ENCODE data around the gene OTOS. TPM values are rescaled to one million over a fixed set of nuclear protein-coding genes. Genes with fewer than 3 reads are reported as not detected.

Gene OTOS
- total and polyA plus RNA-seq, 2 donors (not counting 1 experiment from before 2014, with no cell fraction given), result not detected

- Mint-ChIP-seq H3K4me1 (no peaks in the 10 kb centered on the region), H3K27me3 (peaks cover 11% of the 10 kb centered on the region), H3K9me3 (ENCODE audit: insufficient read depth) (peaks cover 3% of the 10 kb centered on the region), H3K4me3 (no peak overlapping the region), H3K27ac (no peak overlapping the region)
- Histone ChIP-seq H4K20me1 (ENCODE audit: control insufficient read depth, insufficient read depth, low read length, poor library complexity, severe bottlenecking) (no peaks in the 10 kb centered on the region), H3K4me1 (ENCODE audit: control insufficient read depth in 2 of 2, insufficient read depth in 2 of 2, low read length in 2 of 2) (no peaks in the 10 kb centered on the region), H2AFZ (ENCODE audit: insufficient read depth, low read depth, low read length, poor library complexity, severe bottlenecking) (no peak overlapping the region), H3K27ac (ENCODE audit: low read length in 2 of 2) (no peak overlapping the region), H3K4me3 (ENCODE audit: control extremely low read depth in 1 of 5, extremely low read depth in 1 of 5, insufficient read depth in 1 of 5, low read depth in 2 of 5, low read length in 4 of 5) (no peak overlapping the region), H3K36me3 (replicated peaks in 1 of 2; ENCODE audit: control extremely low read depth in 1 of 2, control insufficient read depth in 1 of 2, extremely low read depth in 1 of 2, insufficient read depth in 2 of 2, low read length in 1 of 2) (no peaks in the 10 kb centered on the region), H3K27me3 (replicated peaks in 1 of 4; ENCODE audit: control extremely low read depth in 1 of 4, control insufficient read depth in 3 of 4, insufficient read depth in 4 of 4, low read length in 3 of 4) (peaks cover 0 to 7% (median 0%) of the 10 kb centered on the region in 4 experiments), H3K9ac (ENCODE audit: low read length) (no peak overlapping the region), H3K79me2 (ENCODE audit: control insufficient read depth, insufficient read depth, low read length) (no peaks in the 10 kb centered on the region), H3K4me2 (replicated peaks; ENCODE audit: low read depth, low read length, poor library complexity, severe bottlenecking) (no peak overlapping the region), H3K9me3 (ENCODE audit: control extremely low read depth in 1 of 3, control insufficient read depth in 2 of 3, insufficient read depth in 1 of 3, low read length in 2 of 3) (no peaks in the 10 kb centered on the region)
- no peak for ATAC-seq (ENCODE audit: low read depth)
- ChIA-PET POLR2A (no interaction called here), CTCF (interaction anchor here (0.7 to 2.3 kb wide), 2 partner anchors 10 to 690 kb away, joined by 3 to 13 read pairs; no protein-coding TSS in a partner anchor)
- intact Hi-C loops (cut with micrococcal nuclease), result no loop called here
- DNase-seq, result no peak
- WGBS (ENCODE audit: insufficient coverage), result no CpG with 5 or more reads among the region's 3 CpGs
- no peak for TF ChIP-seq EZH2 (IDR thresholded peaks at IDR 0.05; ENCODE audit: borderline replicate concordance, insufficient read depth, low read depth, low read length, poor library complexity, severe bottlenecking)
- no peak for TF ChIP-seq CTCF (IDR thresholded peaks at IDR 0.05)
Observed at GRCh38 chr2:240153418-240153817, 13.0 kb upstream of the OTOS start.

- no peaks in the 10 kb centered on the region for H4K20me1 ChIP-seq (ENCODE audit: control insufficient read depth, insufficient read depth, low read length, poor library complexity, severe bottlenecking)
- no peaks in the 10 kb centered on the region for H3K36me3 ChIP-seq (replicated peaks in 1 of 2; ENCODE audit: control extremely low read depth in 1 of 2, control insufficient read depth in 1 of 2, extremely low read depth in 1 of 2, insufficient read depth in 2 of 2, low read length in 1 of 2)
- Mint-ChIP-seq H3K27me3 (peaks cover 18% of the 10 kb centered on the region), H3K4me1 (no peaks in the 10 kb centered on the region), H3K9me3 (ENCODE audit: insufficient read depth) (peaks cover 3% of the 10 kb centered on the region), H3K27ac (no peak overlapping the region), H3K4me3 (no peak overlapping the region)
- H3K4me2 ChIP-seq (replicated peaks; ENCODE audit: low read depth, low read length, poor library complexity, severe bottlenecking), result no peak overlapping the region
- intact Hi-C loops (cut with micrococcal nuclease), result no loop called here
- ChIA-PET POLR2A (no interaction called here), CTCF (interaction anchor here (0.7 kb wide), 1 partner anchor 91 kb away, joined by 3 read pairs; no protein-coding TSS in a partner anchor)
- H3K4me1 ChIP-seq (ENCODE audit: control insufficient read depth in 2 of 2, insufficient read depth in 2 of 2, low read length in 2 of 2), result no peaks in the 10 kb centered on the region
- no peak for TF ChIP-seq EZH2 (IDR thresholded peaks at IDR 0.05; ENCODE audit: borderline replicate concordance, insufficient read depth, low read depth, low read length, poor library complexity, severe bottlenecking)
- no peak for TF ChIP-seq CTCF (IDR thresholded peaks at IDR 0.05)
- no peaks in the 10 kb centered on the region for H3K79me2 ChIP-seq (ENCODE audit: control insufficient read depth, insufficient read depth, low read length)
- ATAC-seq (ENCODE audit: low read depth) (no peak), DNase-seq (no peak)
- H3K27me3 ChIP-seq (replicated peaks in 1 of 4; ENCODE audit: control extremely low read depth in 1 of 4, control insufficient read depth in 3 of 4, insufficient read depth in 4 of 4, low read length in 3 of 4), result peaks cover 0 to 7% (median 0%) of the 10 kb centered on the region in 4 experiments
- H3K4me3 ChIP-seq (ENCODE audit: control extremely low read depth in 1 of 5, extremely low read depth in 1 of 5, insufficient read depth in 1 of 5, low read depth in 2 of 5, low read length in 4 of 5), result no peak overlapping the region
- WGBS (ENCODE audit: insufficient coverage), result 70% methylated on average over 9 of the region's 15 CpGs
- H3K27ac ChIP-seq (ENCODE audit: low read length in 2 of 2), result no peak overlapping the region
- no peak overlapping the region for H2AFZ ChIP-seq (ENCODE audit: insufficient read depth, low read depth, low read length, poor library complexity, severe bottlenecking)
- no peaks in the 10 kb centered on the region for H3K9me3 ChIP-seq (ENCODE audit: control extremely low read depth in 1 of 3, control insufficient read depth in 2 of 3, insufficient read depth in 1 of 3, low read length in 2 of 3)
- H3K9ac ChIP-seq (ENCODE audit: low read length), result no peak overlapping the region
Observed at GRCh38 chr2:240151477-240152031, 11.1 kb upstream of the OTOS start.
